CD4-positive, alpha-beta T cell treated with Interleukin-6 for 4 hours (primary cell): ENCODE results near the gene SLAIN1.
"Not testable (repeated sequence)": the region's sequence is repeated elsewhere in the genome, so short reads cannot be mapped to it uniquely, and the experiment has no call there.

Source experiments
- DNase-seq: peaks from one replicate; pipeline ENCODE4 v3.0.0-alpha.2; 2020; ENCODE audit warnings: mixed read lengths

The SLAIN1 gene

GRCh38 chr13:77697217-77698103 is at the start of gene SLAIN1:
Gene SLAIN1, plus strand, starts transcription at chr13:77697687. Its CDS starts 227 bp downstream, at chr13:77697914.
- DNase-seq = peak; percentile 92

GRCh38 chr13:77650409-77650808 is 47.1 kb upstream of the SLAIN1 start:
- no peak for DNase-seq

- no peak for DNase-seq
Observed at GRCh38 chr13:77653301-77653700, 44.2 kb upstream of the SLAIN1 start.

- DNase-seq = not testable (repeated sequence)
Observed at GRCh38 chr13:77660016-77660415, 37.5 kb upstream of the SLAIN1 start.

GRCh38 chr13:77660841-77661250 is 36.6 kb upstream of the SLAIN1 start:
- no peak for DNase-seq

GRCh38 chr13:77662301-77662700 is 35.2 kb upstream of the SLAIN1 start:
- DNase-seq = not testable (repeated sequence)

GRCh38 chr13:77662831-77663230 is 34.7 kb upstream of the SLAIN1 start:
- not testable (repeated sequence) for DNase-seq

GRCh38 chr13:77674852-77675251 is 22.6 kb upstream of the SLAIN1 start:
- no peak for DNase-seq

GRCh38 chr13:77678691-77679235 is 18.7 kb upstream of the SLAIN1 start:
- DNase-seq = no peak

GRCh38 chr13:77687799-77688198 is 9.7 kb upstream of the SLAIN1 start:
- no peak for DNase-seq

- DNase-seq = no peak
Observed at GRCh38 chr13:77691871-77692270, 5.6 kb upstream of the SLAIN1 start.

GRCh38 chr13:77692746-77693448 is 4.6 kb upstream of the SLAIN1 start:
- DNase-seq = no peak

- DNase-seq = no peak
Observed at GRCh38 chr13:77693449-77693940, 4.0 kb upstream of the SLAIN1 start.

- DNase-seq = peak; percentile 1
Observed at GRCh38 chr13:77696006-77696878, 1.2 kb upstream of the SLAIN1 start.

- DNase-seq = no peak
Observed at GRCh38 chr13:77696879-77697216, 639 bp upstream of the SLAIN1 start.

- DNase-seq = peak; percentile 62
Observed at GRCh38 chr13:77698201-77699058, 943 bp downstream of the SLAIN1 start.

- no peak for DNase-seq
Observed at GRCh38 chr13:77699059-77699680, 1.7 kb downstream of the SLAIN1 start.

- no peak for DNase-seq
Observed at GRCh38 chr13:77701305-77701704, 3.8 kb downstream of the SLAIN1 start.

GRCh38 chr13:77702366-77702765 is 4.9 kb downstream of the SLAIN1 start:
- no peak for DNase-seq

GRCh38 chr13:77703408-77703807 is 5.9 kb downstream of the SLAIN1 start:
- no peak for DNase-seq

GRCh38 chr13:77714119-77714755 is 16.8 kb downstream of the SLAIN1 start:
- DNase-seq = no peak
